ENCODE measurements around the gene SMC6. TPM values are rescaled to one million over a fixed set of nuclear protein-coding genes. Genes with fewer than 3 reads are reported as not detected.

The SMC6 gene
- total and polyA plus RNA-seq, 10 of the 15 experiments (the other 5 are each of a cell fraction or from before 2014, with no cell fraction given), result 12.8 to 63.8 (median 38.8) TPM

GRCh38 chr2:17752246-17752645, 1.4 kb downstream of the SMC6 start (continued):
- TF ChIP-seq MLLT1 (IDR thresholded peaks at IDR 0.05) (no peak), POLR2AphosphoS2 (IDR thresholded peaks at IDR 0.05; ENCODE audit: low read depth, low read length) (no peak), BHLHE40 (IDR thresholded peaks at IDR 0.05; ENCODE audit: borderline replicate concordance in 1 of 2, low read depth in 2 of 2, low read length in 1 of 2) (no peak), ELK1 (IDR thresholded peaks at IDR 0.05; ENCODE audit: low read depth, low read length) (no peak), ZNF274 (IDR thresholded peaks at IDR 0.05; ENCODE audit: insufficient read depth, insufficient read length) (no peak), BACH1 (IDR thresholded peaks at IDR 0.05; ENCODE audit: borderline replicate concordance) (no peak), NKRF (conservative IDR thresholded peaks at IDR 0.05) (no peak), WRNIP1 (IDR thresholded peaks at IDR 0.05; ENCODE audit: borderline replicate concordance, low read depth, low read length) (no peak), IKZF2 (IDR thresholded peaks at IDR 0.05) (no peak; a peak in 1 of 4 replicates), NR2C1 (IDR thresholded peaks at IDR 0.05) (no peak), RBBP5 (conservative IDR thresholded peaks at IDR 0.05) (no peak), CHD2 (IDR thresholded peaks at IDR 0.05; ENCODE audit: borderline replicate concordance, low read depth, low read length) (no peak), ATF7 (IDR thresholded peaks at IDR 0.05; ENCODE audit: low read depth) (no peak), TBL1XR1 (IDR thresholded peaks at IDR 0.05; ENCODE audit: low read depth, low read length) (no peak), SPI1 (IDR thresholded peaks at IDR 0.05; ENCODE audit: borderline replicate concordance, insufficient read depth, low read depth, low read length) (peak; percentile 88), DPF2 (IDR thresholded peaks at IDR 0.05) (0 out of 2 replicates have a peak, but pooled peaks have one; percentile 39), ATF3 (IDR thresholded peaks at IDR 0.05; ENCODE audit: borderline replicate concordance, extremely low read depth, low read depth, low read length) (no peak), CEBPB (IDR thresholded peaks at IDR 0.05; ENCODE audit: borderline replicate concordance in 1 of 2, low read depth in 2 of 2, low read length in 2 of 2) (0 out of 4 replicates have a peak, but pooled peaks of 1 of the 2 experiments have one; percentile 14), ATF2 (IDR thresholded peaks at IDR 0.05; ENCODE audit: low read length) (no peak), ZBTB33 (IDR thresholded peaks at IDR 0.05) (no peak), ZNF384 (IDR thresholded peaks at IDR 0.05; ENCODE audit: borderline replicate concordance, low read depth, low read length) (no peak), MYC (IDR thresholded peaks at IDR 0.05; ENCODE audit: insufficient read depth, insufficient read length, insufficient replicate concordance, low read length, severe bottlenecking) (no peak)
